ENCODE measurements around the gene SPTBN4. TPM values are rescaled to one million over a fixed set of nuclear protein-coding genes. Genes with fewer than 3 reads are reported as not detected.

The SPTBN4 gene
- total and polyA plus RNA-seq, 2 of the 4 experiments (the other 2 are of a cell fraction), result 0.72 to 0.91 TPM

DNA sequence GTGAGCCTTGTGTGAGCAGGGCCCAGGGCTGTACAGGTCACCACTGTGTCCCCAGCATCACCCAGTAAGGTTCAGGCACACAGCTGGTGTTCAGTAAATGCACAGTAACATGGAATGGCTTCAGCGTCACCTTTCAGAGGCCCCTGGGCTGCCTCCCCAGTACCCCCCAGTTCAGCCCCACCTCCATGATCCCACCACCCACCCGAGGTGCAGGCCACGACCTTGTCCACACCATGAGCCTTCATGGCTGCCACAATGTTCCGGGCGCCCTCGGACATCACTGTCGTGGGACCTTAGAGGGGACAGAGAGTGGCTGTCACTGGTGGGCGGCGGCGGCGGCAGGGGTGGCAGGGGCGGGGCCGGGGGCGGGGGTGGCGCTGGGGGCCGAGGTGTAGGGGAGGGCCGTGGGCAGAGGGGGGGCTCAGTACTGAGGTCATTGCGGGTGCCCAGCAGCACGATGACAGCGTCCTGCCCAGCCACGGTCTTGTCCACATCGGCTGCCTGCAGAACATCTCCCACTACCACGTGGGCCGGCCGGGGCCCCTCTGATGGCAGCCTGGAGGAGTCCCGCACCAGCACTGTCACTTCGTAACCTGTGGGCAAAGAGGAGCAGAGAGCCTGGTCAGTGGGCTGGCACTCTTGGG is 8.7 kb upstream of the SPTBN4 start:
- Histone ChIP-seq H3K4me2 (ENCODE audit: low read depth, low read length) (no peak overlapping the region), H3K56ac (ENCODE audit: extremely low read depth, insufficient read depth, low read length) (no peak overlapping the region), H4K5ac (ENCODE audit: low read depth, low read length) (no peak overlapping the region), H3K9me3 (ENCODE audit: control insufficient read depth, insufficient read depth, low read length) (no peaks in the 10 kb centered on the region), H4K8ac (ENCODE audit: low read depth in 2 of 2, low read length in 2 of 2) (no peak overlapping the region), H3K27me3 (ENCODE audit: control insufficient read depth, insufficient read depth, low read length) (no peaks in the 10 kb centered on the region), H3K4ac (ENCODE audit: low read depth, low read length) (no peak overlapping the region), H2BK20ac (ENCODE audit: low read depth, low read length) (no peak overlapping the region), H4K20me1 (ENCODE audit: insufficient read depth, low read length) (peaks cover 4% of the 10 kb centered on the region; the same call in 1 of the 2 replicates), H3K23ac (ENCODE audit: low read depth, low read length) (no peak overlapping the region), H3K4me3 (ENCODE audit: insufficient read depth, low read depth, low read length) (no peak overlapping the region), H3K14ac (replicated peaks; ENCODE audit: low read depth, low read length) (no peak overlapping the region), H2BK15ac (ENCODE audit: low read depth, low read length) (no peak overlapping the region), H3K9ac (ENCODE audit: low read depth, low read length) (no peak overlapping the region), H3K27ac (ENCODE audit: insufficient read depth, low read length) (no peak overlapping the region), H2AK9ac (replicated peaks; ENCODE audit: low read depth, low read length, poor library complexity) (no peak overlapping the region), H2BK120ac (ENCODE audit: low read depth, low read length) (no peak overlapping the region), H3K9me1 (ENCODE audit: insufficient read depth, low read length) (no peaks in the 10 kb centered on the region; the same call in 1 of the 2 replicates), H3K4me1 (ENCODE audit: control insufficient read depth, insufficient read depth, low read length) (no peaks in the 10 kb centered on the region; the same call in 1 of the 2 replicates), H2AK5ac (ENCODE audit: low read depth, low read length) (no peak overlapping the region), H4K91ac (ENCODE audit: insufficient read depth, low read depth, low read length) (no peak overlapping the region), H3K36me3 (ENCODE audit: control insufficient read depth, insufficient read depth, low read length) (peaks cover 3% of the 10 kb centered on the region; the same call in 1 of the 2 replicates), H2BK5ac (ENCODE audit: low read depth, low read length, poor library complexity, severe bottlenecking) (no peak overlapping the region), H2AFZ (replicated peaks; ENCODE audit: low read length, poor library complexity) (no peak overlapping the region), H3K79me1 (ENCODE audit: low read depth in 1 of 2, low read length in 2 of 2) (peaks cover 0 to 9% of the 10 kb centered on the region in 2 experiments; a peak in 3 of 4 replicates), H3K18ac (ENCODE audit: low read depth, low read length) (no peak overlapping the region)
- DNase-seq (no peak), ATAC-seq (ENCODE audit: low read depth) (no peak)
- intact Hi-C loops (cut with micrococcal nuclease) (no loop called here), in situ Hi-C loops (cut with MboI; ENCODE audit: low sequenced_read_pairs) (no loop called here), dilution Hi-C loops (cut with HindIII; ENCODE audit: low sequenced_read_pairs, unreplicated experiment) (no loop called here)
- TF ChIP-seq, protein P1, sequence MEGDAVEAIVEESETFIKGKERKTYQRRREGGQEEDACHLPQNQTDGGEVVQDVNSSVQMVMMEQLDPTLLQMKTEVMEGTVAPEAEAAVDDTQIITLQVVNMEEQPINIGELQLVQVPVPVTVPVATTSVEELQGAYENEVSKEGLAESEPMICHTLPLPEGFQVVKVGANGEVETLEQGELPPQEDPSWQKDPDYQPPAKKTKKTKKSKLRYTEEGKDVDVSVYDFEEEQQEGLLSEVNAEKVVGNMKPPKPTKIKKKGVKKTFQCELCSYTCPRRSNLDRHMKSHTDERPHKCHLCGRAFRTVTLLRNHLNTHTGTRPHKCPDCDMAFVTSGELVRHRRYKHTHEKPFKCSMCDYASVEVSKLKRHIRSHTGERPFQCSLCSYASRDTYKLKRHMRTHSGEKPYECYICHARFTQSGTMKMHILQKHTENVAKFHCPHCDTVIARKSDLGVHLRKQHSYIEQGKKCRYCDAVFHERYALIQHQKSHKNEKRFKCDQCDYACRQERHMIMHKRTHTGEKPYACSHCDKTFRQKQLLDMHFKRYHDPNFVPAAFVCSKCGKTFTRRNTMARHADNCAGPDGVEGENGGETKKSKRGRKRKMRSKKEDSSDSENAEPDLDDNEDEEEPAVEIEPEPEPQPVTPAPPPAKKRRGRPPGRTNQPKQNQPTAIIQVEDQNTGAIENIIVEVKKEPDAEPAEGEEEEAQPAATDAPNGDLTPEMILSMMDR (conservative IDR thresholded peaks at IDR 0.05; ENCODE audit: low read depth, low read length), result no peak
- TF ChIP-seq NFE2L2 (IDR thresholded peaks at IDR 0.05; ENCODE audit: low read depth, low read length) (no peak), SMC3 (IDR thresholded peaks at IDR 0.05; ENCODE audit: low read depth, low read length) (no peak), MXI1 (IDR thresholded peaks at IDR 0.05; ENCODE audit: borderline replicate concordance, low read depth, low read length) (no peak), MAFK (IDR thresholded peaks at IDR 0.05; ENCODE audit: low read depth, low read length) (no peak), FOS (IDR thresholded peaks at IDR 0.05; ENCODE audit: low read depth, low read length) (no peak)
- TF ChIP-seq, protein P2, sequence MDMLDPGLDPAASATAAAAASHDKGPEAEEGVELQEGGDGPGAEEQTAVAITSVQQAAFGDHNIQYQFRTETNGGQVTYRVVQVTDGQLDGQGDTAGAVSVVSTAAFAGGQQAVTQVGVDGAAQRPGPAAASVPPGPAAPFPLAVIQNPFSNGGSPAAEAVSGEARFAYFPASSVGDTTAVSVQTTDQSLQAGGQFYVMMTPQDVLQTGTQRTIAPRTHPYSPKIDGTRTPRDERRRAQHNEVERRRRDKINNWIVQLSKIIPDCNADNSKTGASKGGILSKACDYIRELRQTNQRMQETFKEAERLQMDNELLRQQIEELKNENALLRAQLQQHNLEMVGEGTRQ (IDR thresholded peaks at IDR 0.05; ENCODE audit: low read depth, low read length), result no peak
- POLR2A ChIA-PET (ENCODE audit: unreplicated experiment), result no interaction called here
- no CpG with 5 or more reads among the region's 27 CpGs for WGBS, 2 experiments (ENCODE audit: extremely low coverage in 2 of 2, insufficient read length in 1 of 2)
- no TSS peak for BruUV-seq (replicated peaks)
- CTCF ChIA-PET, result interaction anchor here (0.6 kb wide), 1 partner anchor 161 kb away, joined by 7 read pairs; no protein-coding TSS in a partner anchor
